NCI-H526 treated with DMSO at 0.1 percent for 48 hours (cell line): Measurements from ENCODE around the gene QKI.
"Not testable (repeated sequence)": the region's sequence is repeated elsewhere in the genome, so short reads cannot be mapped to it uniquely, and the experiment has no call there.

Experiments used
- DNase-seq: peaks from one replicate; lab custom pipeline; 2025; lab: John Stamatoyannopoulos, UW

QKI gene

GRCh38 chr6:163414117-163414945 is at the start of gene QKI:
TSS of gene QKI (plus strand) at chr6:163414718. CDS start at chr6:163415194, 476 bp downstream.
- peak; percentile 59 for DNase-seq

GRCh38 chr6:163366288-163366687 is 48.2 kb upstream of the QKI start:
- DNase-seq, result no peak

GRCh38 chr6:163367497-163368183 is 46.9 kb upstream of the QKI start:
- DNase-seq, result no peak

GRCh38 chr6:163369141-163369540 is 45.4 kb upstream of the QKI start:
- no peak for DNase-seq

GRCh38 chr6:163369628-163370365 is 44.7 kb upstream of the QKI start:
- no peak for DNase-seq

GRCh38 chr6:163370464-163371117 is 43.9 kb upstream of the QKI start:
- no peak for DNase-seq

- DNase-seq, result no peak
These were observed 43.4 kb upstream of the QKI start for GRCh38 chr6:163371129-163371528.

- no peak for DNase-seq
These were observed 41.3 kb upstream of the QKI start for GRCh38 chr6:163373240-163373639.

GRCh38 chr6:163375361-163375760 is 39.2 kb upstream of the QKI start:
- no peak for DNase-seq

GRCh38 chr6:163376187-163376586 is 38.3 kb upstream of the QKI start:
- no peak for DNase-seq

GRCh38 chr6:163377561-163377960 is 37.0 kb upstream of the QKI start:
- no peak for DNase-seq

GRCh38 chr6:163380216-163380615 is 34.3 kb upstream of the QKI start:
- DNase-seq, result no peak

GRCh38 chr6:163381118-163381756 is 33.3 kb upstream of the QKI start:
- DNase-seq, result no peak

- DNase-seq, result not testable (repeated sequence)
These were observed 31.1 kb upstream of the QKI start for GRCh38 chr6:163383396-163383795.

- DNase-seq, result no peak
These were observed 30.6 kb upstream of the QKI start for GRCh38 chr6:163383912-163384311.

GRCh38 chr6:163384510-163384909 is 30.0 kb upstream of the QKI start:
- no peak for DNase-seq

GRCh38 chr6:163385503-163385902 is 29.0 kb upstream of the QKI start:
- not testable (repeated sequence) for DNase-seq

- no peak for DNase-seq
These were observed 28.1 kb upstream of the QKI start for GRCh38 chr6:163386329-163386908.

- no peak for DNase-seq
These were observed 27.2 kb upstream of the QKI start for GRCh38 chr6:163387317-163387716.

GRCh38 chr6:163389354-163389753 is 25.2 kb upstream of the QKI start:
- no peak for DNase-seq

- DNase-seq, result no peak
These were observed 23.7 kb upstream of the QKI start for GRCh38 chr6:163390770-163391169.
